ENCODE data around the gene FOXN3.

DNA sequence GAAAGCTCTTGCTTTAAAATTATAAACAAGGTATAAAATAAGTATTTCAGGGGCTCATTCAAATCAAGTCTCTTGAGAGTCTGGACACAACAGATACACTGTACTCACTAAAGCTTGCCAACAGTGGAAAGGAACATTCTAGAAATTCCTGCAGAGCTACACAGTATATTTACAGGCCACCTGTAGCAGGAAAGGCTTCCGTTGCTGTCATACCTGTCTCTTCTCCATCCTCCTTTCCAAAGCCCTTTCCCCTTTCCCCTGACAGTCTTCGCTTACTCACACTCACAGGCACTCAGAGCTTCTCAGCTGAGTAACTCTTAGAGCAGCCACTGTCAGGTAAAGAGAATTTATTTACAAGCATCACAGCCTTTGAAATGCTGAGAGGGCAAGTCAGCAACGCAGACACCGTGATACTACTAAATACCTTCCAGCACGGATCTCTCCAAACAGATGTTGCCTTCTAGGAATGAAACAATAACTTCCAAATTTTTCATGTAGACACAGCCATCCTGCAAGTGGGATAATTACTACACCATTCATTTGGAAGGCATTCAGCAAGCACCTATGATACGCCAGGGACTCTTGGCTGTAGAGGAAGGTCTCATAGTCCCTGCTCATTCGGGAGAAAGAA is 167.9 kb downstream of the FOXN3 start:
- TF ChIP-seq, protein P1, sequence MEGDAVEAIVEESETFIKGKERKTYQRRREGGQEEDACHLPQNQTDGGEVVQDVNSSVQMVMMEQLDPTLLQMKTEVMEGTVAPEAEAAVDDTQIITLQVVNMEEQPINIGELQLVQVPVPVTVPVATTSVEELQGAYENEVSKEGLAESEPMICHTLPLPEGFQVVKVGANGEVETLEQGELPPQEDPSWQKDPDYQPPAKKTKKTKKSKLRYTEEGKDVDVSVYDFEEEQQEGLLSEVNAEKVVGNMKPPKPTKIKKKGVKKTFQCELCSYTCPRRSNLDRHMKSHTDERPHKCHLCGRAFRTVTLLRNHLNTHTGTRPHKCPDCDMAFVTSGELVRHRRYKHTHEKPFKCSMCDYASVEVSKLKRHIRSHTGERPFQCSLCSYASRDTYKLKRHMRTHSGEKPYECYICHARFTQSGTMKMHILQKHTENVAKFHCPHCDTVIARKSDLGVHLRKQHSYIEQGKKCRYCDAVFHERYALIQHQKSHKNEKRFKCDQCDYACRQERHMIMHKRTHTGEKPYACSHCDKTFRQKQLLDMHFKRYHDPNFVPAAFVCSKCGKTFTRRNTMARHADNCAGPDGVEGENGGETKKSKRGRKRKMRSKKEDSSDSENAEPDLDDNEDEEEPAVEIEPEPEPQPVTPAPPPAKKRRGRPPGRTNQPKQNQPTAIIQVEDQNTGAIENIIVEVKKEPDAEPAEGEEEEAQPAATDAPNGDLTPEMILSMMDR (IDR thresholded peaks at IDR 0.05; ENCODE audit: insufficient read depth, low read length), result no peak
- no peak for TF ChIP-seq POLR2AphosphoS5 (IDR thresholded peaks at IDR 0.05; ENCODE audit: low read depth)

Data from HL-60 (cell line).